Measurements from ENCODE around the gene CD244.
"Not testable (repeated sequence)": the region's sequence is repeated elsewhere in the genome, so short reads cannot be mapped to it uniquely, and the experiment has no call there.

Gene CD244

GRCh38 chr1:160904783-160905616 lies 42.3 kb upstream of the CD244 start:
- no peak overlapping the region for H3K27ac ChIP-seq
- TF ChIP-seq CTCF (IDR thresholded peaks at IDR 0.05) (no peak), ZFX (IDR thresholded peaks at IDR 0.05; ENCODE audit: borderline replicate concordance) (no peak)

- H3K27ac ChIP-seq: not testable (repeated sequence)
Observed at GRCh38 chr1:160902251-160902650, 39.6 kb upstream of the CD244 start.

- H3K27ac ChIP-seq: no peak overlapping the region
- TF ChIP-seq CTCF (IDR thresholded peaks at IDR 0.05) (no peak), ZFX (IDR thresholded peaks at IDR 0.05; ENCODE audit: borderline replicate concordance) (no peak)
Observed at GRCh38 chr1:160901768-160902167, 39.1 kb upstream of the CD244 start.

GRCh38 chr1:160900683-160901082 lies 38.0 kb upstream of the CD244 start:
- not testable (repeated sequence) for H3K27ac ChIP-seq

- H3K27ac ChIP-seq: not testable (repeated sequence)
Observed at GRCh38 chr1:160894368-160895135, 31.9 kb upstream of the CD244 start.

GRCh38 chr1:160891474-160891873 lies 28.8 kb upstream of the CD244 start:
- no peak overlapping the region for H3K27ac ChIP-seq
- no peak for TF ChIP-seq CTCF (IDR thresholded peaks at IDR 0.05)
- TF ChIP-seq ZFX (IDR thresholded peaks at IDR 0.05; ENCODE audit: borderline replicate concordance): no peak

- TF ChIP-seq ZFX (IDR thresholded peaks at IDR 0.05; ENCODE audit: borderline replicate concordance): no peak
- no peak for TF ChIP-seq CTCF (IDR thresholded peaks at IDR 0.05)
Observed at GRCh38 chr1:160888926-160889325, 26.2 kb upstream of the CD244 start.

GRCh38 chr1:160887071-160887470 lies 24.4 kb upstream of the CD244 start:
- H3K27ac ChIP-seq: no peak overlapping the region
- TF ChIP-seq CTCF (IDR thresholded peaks at IDR 0.05) (no peak), ZFX (IDR thresholded peaks at IDR 0.05; ENCODE audit: borderline replicate concordance) (no peak)

More at GRCh38 chr1:160888926-160889325, 26.2 kb upstream of the CD244 start:
- H3K27ac ChIP-seq: no peak overlapping the region

Measured in 22Rv1 (cell line).